Activated CD4-positive, CD25-positive, alpha-beta regulatory T cell (primary cell): ENCODE data around the gene TTBK1.

Source experiments
- DNase-seq, 4 experiments: peaks; one replicate each; lab custom pipeline; 2025; lab: John Stamatoyannopoulos, UW

The TTBK1 gene

DNA sequence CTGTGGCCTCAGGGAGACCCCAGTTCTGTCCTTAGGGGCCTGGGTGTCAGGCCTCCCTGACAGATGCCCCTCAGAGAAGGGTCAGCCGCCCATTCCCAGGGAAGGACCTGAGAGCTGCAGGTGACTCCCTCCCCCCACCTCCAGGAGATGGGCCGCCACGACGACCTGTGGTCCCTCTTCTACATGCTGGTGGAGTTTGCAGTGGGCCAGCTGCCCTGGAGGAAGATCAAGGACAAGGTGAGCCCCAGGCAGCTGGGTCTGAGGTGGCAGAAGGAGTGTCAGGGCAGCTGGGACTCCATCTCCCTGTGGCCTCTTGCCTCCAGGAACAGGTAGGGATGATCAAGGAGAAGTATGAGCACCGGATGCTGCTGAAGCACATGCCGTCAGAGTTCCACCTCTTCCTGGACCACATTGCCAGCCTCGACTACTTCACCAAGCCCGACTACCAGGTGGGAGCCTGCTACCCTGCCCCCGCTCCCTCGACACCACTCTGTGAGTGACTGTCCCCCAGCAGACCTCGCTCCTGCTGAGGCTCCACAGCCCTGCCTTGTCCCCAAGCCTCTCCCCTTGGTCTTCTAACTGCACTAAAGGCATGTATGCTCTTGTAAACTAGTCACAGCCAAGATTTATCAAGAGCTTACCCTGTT, 12.2 kb downstream of the TTBK1 start:
- DNase-seq = no peak

DNA sequence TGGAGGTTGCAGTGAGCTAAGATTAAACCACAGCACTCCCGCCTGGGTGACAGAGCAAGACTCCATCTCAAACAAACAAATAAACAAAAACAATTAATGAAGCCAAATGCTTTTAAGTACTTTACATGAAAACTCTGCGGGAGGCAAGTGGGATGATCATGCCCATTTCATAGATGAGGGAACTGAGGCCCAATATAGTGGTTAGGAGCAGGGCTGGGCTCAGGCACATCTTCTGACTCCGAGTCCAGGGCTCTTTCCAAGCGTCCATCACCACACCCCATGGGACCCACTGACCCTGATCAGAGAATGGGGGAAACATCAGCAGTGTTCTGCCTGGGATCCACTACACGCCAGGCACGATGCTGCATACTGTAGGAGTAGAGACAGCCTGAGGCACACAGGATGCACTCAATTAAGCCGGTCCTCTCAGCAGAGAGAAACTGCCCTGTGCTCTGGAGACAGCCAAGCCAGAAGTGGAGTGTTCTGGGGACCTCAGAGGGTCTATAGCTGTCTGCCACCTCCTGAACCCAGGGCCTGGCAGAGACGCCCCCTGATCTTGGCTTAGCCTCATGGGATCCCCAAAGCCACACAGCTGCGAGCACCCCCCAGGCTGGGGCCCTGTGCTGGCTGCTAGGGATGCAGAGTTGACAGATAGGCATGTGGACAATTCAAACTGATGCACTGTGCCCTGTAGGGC, 13.5 kb downstream of the TTBK1 start:
- no peak for DNase-seq

DNA sequence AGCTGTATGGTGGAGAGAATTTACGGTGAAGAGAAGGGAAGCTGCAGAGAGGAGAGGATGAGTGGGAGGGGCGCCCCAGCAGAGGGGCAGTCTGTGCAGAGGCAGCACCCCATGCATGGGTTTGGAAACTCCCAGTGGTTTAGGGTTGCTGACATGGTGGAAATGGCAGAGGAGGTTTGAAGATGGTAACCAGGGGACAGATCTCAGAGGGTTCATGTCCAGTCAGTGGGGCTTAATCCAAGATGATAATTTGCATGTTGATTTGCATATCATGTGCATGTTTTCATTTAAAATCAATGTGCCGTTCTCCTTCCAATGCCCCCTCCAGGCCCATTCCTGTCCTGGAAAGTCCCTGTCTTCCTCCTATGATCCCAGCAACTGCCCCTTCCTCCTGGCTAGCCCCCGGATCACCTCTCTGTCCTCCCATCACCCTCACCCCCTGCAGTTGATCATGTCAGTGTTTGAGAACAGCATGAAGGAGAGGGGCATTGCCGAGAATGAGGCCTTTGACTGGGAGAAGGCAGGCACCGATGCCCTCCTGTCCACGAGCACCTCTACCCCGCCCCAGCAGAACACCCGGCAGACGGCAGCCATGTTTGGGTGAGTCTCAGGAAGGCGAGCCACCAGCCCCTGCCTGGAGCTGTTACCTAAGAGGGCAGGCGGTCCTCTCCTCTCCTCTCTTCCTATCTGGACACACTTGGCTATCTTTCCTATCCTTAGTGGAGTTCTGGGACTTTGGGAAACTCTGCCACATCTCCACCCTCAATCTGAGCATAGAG, 14.3 kb downstream of the TTBK1 start:
- DNase-seq = no peak

DNA sequence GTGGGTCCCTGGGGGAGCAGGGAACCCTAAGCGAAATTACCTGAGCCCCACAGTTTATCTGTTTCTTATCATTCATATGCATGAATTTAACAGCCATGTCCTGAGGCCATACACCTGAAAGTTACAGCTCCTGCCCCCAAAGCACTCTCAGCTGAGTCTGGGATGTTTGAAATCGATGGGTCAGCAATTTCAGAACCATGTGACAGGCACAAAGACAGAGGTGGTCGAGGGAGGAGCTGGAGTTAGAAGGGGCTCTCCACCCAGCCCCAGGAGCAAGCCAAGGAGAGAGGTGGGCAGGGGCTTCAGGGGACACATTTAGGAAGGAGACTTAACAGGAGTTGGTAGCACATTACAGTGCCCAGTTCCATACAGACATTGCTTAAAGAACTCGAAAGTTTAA, 14.9 kb downstream of the TTBK1 start:
- DNase-seq = no peak

DNA sequence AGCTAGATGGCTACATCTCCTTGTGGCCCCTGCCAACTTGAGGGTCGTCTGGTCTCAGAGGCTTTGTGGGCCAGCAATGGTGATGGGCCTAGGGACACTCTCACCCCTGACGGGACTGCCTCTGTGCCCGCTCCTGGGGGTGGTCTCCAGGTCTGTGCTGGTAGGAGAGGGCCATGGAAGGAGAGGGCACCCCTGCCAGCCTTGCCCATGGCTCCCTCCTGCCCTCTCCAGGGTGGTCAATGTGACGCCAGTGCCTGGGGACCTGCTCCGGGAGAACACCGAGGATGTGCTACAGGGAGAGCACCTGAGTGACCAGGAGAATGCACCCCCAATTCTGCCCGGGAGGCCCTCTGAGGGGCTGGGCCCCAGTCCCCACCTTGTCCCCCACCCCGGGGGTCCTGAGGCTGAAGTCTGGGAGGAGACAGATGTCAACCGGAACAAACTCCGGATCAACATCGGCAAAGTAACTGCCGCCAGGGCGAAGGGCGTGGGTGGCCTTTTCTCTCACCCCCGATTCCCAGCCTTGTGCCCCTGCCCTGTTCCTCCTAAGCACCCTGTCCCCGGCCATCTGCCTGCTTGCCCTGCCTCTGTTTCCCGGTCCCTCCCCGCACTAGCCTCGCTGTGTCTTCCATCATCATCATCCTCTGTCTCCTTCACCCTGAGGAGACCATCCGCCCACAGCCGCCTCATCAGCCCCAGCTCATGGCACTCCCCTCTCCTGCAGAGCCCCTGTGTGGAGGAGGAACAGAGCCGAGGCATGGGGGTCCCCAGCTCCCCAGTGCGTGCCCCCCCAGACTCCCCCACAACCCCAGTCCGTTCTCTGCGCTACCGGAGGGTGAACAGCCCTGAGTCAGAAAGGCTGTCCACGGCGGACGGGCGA, 15.8 kb downstream of the TTBK1 start:
- no peak for DNase-seq

DNA sequence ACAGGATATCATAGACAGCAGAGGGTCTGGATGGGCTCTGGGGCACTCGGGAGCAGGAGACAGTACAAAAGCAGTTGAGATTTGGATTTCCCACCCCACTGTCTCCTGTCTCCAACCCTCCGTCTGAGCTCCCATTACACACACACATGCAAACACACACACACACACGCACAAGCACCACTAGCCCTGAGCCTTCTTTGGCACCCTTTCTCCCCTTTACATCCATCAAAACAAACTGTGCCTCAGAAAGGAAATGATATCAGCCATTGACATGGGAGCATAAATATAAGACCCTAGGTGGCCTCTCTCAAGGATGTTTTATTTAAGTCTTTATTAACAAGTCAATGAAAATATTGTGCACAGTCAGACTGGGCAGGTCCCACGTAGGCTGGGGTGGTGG, 17.5 kb downstream of the TTBK1 start:
- DNase-seq = no peak

DNA sequence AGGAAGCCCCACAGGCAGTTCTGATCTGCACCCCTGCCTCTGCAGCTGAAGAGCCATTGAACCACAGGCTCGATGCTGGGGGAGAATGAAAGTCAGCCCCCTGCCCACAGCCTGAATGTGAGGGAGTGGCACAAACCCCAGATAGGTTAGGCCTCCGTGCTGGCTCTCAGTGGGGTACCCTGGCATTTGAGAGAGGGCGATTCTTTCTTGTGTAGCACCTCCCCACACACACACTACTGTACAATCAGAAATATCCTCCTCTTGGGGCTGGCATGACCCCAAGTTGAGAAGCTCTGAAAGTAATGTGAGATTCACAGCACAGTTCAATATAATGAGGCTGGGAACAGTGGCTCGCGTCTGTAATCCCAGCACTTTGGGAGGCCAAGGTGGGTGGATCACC, 17.9 kb downstream of the TTBK1 start:
- no peak for DNase-seq

DNA sequence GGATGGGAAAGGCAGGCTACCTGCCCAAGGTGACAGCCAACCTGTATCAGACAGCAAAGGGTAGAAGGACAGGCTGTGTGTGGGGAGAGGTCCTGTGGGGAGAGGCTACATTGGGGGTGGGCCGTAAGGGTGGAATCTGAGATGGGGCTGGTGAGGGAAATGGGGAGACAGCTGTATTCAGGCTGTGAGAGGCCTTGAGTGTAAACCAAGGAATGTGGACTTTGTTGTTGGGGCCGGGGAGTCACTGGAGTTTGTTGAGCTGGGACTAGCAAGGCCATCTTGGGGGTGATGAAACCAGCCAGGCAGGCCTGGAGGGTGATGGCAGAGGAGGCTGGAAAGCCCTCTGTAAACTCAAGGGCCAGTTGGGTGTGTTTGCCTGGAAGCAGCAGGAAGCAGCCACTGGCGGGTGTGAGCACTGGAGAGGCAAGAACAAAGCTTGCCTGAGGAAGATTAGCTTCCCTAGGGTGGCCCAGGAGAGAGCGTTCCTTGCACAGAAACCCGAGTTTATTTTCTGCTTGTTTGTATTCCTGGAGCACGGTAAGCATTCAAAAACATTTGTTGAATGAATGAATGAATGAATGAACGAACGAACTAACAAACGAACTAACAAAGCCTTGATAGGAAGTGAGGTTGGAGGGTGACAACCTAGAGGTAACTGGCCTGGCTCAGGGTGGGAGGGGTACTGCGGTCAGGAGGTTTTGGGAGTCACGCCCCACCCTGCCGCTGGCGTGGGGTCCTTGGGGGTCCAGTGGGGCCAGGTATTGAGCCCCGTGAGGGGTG, 18.9 kb downstream of the TTBK1 start:
- DNase-seq = no peak

DNA sequence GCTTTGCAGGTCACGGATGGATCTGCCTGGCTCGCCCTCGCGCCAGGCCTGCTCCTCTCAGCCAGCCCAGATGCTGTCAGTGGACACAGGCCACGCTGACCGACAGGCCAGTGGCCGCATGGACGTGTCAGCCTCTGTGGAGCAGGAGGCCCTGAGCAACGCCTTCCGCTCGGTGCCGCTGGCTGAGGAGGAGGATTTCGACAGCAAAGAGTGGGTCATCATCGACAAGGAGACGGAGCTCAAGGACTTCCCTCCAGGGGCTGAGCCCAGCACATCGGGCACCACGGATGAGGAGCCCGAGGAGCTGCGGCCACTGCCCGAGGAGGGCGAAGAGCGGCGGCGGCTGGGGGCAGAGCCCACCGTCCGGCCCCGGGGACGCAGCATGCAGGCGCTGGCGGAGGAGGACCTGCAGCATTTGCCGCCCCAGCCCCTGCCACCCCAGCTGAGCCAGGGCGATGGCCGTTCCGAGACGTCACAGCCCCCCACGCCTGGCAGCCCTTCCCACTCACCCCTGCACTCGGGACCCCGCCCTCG, 19.6 kb downstream of the TTBK1 start:
- DNase-seq = no peak

DNA sequence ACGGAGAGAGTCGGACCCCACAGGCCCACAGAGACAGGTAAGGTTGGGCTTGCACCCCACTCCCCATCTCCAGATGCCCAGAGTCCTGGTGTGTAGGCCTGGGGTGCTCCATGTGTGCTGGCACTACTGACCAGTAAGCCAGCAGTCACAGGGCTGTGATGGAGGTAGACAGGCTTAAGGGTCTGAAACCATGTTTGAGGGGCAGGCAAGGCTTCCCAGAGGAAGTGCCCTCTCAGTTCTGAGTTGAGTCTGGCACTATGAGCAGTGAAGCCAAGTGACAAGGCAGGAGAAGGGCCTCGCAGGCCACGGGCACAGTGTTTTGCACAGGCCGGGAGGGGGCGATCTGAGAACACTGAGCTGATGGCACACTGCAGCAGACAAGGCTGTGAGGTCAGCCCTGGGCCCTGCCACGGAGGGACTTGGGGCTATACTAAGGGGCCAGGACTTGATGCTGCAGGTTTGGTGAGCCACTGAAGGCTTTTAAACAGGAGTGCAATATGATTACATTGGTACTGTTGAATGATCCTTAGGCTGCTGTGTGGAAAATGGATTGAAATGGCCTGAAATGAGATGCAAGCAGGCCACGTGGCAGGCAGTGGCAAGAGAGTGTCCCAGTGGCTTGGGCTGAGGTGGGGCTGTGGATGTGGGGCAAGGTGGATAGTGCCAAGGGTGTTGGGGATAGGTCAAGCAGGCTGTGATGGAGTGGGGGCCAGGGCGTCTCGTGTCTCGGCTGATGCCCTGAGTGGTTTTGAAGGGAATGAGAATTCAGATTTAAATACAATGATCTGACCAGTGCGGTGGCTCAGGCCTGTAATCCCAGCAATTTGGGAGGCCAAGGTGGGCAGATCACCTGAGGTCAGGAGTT, 20.3 kb downstream of the TTBK1 start:
- peak; percentile 51 to 66 (median 60) for DNase-seq

DNA sequence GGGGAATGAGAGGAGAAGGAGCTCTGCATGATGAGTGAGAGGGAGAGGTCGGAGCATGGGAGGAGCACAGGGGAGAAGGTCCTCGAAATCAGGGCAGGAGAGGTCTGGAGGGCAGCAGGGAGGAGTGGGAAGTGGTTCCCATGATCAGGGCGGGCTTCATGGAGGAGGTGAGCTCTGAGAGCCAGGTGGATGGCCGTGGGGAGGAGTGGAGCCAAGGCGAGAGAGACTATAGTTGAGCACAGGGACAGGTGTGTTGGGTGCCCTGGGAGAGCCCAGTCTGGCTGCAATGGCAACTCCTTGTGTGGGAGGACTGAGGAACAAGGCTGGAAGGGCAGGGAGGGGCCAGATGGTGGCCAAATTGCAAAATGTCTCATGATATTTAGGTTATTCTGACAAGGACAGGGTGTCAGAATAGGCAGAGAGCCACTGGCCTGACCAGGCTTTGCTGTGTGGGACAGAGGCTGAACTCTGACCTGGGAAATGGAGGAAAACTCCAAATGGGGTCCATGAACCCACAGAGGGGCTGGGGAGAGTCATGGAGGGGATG, 21.4 kb downstream of the TTBK1 start:
- DNase-seq = no peak

DNA sequence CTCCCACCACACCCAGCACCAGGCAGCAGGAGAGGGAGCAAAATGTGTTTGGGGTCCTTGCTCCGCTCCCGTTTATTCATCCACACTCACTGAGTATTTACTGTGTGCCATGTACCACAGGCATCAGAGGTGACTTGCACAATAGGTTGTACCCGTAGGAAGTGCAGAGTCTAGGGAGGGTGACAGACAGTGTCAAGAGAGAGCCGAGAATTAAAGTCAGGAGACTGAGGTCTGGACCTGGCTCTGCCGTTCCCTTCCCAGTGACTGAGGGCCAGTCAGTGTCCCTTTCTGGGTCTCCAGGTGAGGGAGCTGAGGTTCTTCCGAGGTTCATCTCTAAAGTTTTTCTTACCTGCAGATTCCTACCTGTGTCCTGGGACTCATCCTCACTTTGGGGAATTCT, 22.3 kb downstream of the TTBK1 start:
- no peak for DNase-seq

DNA sequence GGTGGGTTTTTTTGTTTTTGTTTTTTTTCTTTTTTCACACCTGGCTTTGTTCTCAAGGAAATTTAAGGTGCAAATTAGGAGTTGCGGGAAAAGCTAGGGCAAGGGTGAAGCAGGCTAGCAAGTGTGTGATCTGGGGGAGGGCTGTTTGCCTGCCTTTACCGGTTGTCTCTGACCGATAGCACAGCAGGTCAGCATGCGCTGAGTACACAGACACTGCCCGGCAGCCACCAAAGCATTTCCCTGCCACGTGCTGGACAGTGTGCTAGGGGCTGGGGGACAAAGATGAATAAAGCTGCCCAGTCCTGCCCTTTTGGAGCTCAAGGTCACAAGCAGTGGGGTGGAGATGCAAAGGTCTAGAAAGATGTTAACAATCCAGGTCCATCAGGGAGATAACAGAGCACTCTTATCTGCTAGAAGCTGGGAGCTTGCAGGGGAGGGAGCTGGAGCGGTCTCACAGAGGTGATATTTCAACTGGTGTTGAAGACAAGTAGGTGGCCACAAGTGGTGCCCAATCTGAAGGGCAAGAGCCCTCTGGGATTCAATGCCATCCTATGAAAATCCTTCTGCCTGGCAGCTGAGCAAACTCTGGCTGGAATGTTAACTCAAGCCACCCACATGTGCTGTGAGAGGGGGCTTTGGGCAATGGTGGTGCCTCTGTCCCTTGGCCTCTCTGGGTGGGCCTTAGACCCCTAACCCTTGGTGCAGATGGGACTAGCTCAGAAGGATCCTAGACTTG, 24.5 kb downstream of the TTBK1 start:
- no peak for DNase-seq

DNA sequence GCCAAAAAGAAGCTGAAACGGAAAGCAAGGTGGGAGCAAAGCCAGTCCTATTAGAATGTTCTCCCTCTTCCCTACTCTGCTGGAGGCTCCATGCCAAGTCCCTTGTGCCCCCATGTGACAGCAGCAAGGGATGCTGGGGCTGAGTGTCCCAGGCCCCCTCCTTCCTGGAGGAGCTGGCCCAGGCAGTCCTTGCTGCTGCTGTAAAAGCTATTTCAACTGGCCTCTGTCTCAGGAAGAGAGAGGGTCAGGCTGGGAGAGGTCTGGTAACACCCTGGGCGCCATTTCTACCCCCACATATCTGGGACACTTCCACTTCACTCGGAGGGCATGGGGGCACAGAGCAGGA, 25.0 kb downstream of the TTBK1 start:
- no peak for DNase-seq

DNA sequence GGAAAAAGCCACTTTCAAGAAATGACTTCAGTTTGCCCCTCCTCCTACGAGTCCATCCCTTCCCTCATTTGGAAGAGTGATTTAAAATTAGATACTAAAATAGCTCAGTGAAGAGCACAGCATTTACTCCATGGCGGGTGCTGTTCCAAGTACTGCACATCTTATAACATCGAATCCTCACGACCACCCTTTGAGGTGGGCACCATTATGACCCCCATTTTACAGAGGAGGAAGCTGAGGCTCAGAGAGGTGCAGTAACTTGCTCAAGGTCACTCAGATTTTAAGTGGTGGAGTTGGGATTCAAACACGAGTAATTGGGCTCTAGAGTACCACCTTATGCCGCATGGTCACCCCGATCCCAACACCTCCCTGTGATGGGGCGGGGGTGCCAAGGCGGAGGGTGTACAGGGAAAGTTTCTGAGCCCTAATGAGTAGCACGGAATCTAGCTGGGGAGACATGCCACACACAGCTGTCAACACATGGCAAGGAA, 25.5 kb downstream of the TTBK1 start:
- no peak for DNase-seq

DNA sequence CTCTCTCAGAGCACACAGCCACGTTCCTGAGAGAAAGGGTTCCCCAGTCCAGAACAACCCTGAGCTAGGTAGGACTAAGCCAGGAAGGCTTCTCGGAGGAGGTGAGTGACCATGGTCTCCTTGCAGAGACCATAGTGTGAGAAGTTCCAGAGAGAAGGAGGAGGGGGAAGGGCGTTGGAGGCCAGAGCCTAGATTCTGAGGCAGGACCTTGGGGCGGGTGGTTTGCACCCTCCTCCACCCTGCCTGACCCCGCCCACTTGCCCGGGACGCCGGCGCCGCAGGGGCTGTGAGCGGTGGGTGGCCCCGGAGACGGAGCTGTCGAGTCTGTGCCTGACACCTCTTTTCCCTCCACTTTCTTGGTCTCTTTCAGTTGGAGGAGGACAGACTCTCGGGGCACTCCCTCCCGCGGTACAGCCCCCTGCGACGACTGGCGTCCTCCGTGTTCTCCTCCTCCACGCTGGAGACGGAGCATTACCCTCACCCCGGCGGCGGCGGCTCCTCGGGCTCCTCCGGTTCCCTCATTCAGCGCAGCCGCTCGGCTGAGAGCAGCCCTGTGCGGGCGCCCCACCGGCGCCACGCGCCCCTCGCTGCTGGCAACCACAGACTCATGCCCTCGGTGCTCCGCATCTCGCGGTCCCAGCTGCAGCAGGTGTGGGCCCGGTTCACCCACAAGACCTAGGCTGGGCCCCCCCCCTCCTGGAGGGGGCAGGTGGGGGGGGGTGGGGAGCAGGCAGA, 26.2 kb downstream of the TTBK1 start:
- no peak for DNase-seq

DNA sequence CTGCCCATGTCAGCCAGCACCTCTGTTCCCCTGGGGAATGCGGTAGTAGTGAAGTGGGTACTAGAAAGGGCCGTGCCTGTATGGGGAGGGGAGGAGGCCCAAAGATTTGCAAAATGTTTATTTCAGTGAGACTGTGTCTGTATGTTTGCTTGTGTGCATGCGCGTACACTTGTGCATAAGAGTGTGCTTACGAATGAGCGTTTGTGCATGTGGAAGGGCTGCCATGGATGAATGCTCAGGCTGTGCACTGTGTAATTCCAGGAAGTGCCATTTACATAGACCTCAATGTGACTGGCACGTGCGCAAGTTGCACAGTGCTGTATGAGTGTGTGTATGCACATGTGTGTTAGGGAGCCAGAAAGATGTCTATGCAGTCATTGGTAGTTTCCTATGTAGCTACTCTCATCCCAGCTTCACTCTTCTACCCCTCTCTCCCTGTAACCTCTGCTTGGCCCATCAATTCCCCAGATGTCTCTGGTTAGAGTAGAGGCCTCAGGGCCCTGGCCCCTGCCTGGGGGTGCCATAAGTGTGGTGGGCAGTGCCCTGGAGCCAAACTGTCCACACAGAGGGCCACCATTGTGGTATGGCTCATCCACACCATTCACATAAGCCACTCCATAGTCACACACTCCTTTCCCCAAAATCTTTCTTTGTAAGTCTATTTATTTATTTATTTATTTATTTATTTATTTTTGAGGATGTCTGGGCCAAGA, 28.0 kb downstream of the TTBK1 start:
- DNase-seq = no peak

DNA sequence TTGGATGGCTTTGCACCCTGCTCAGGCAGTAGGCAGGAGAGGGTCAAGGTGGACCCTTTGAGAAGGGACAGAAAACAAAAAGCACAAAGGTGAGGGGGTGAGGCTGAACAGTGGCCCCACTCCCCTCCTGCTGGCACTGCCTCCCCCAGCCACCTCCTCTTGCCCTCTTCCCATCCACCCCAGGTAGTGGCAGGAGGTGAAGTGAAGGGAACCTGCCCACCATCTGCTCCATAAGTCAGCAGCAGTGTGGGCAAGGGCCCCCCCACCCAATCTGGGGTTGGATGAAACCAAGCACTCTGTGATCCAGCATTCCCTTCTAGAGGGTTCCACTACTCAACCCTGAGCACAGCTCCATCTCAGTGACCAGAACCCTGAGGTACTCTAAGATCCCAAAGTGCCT, 28.7 kb downstream of the TTBK1 start:
- DNase-seq = no peak
